Activated CD8-positive, alpha-beta memory T cell treated with anti-CD3 and anti-CD28 coated beads for 1 hour (primary cell): Measurements from ENCODE around the gene CYP11A1.

ENCODE experiments used
- DNase-seq, 2 donors: peaks; one replicate each; pipeline ENCODE4 v3.0.0-alpha.2; 2020; ENCODE audit warnings: low read depth in 1 of 2; ENCODE audit errors: extremely low read depth in 1 of 2

CYP11A1 gene

GRCh38 chr15:74389241-74390048 is 22.0 kb upstream of the CYP11A1 start:
- no peak for DNase-seq

GRCh38 chr15:74388363-74388951 is 21.0 kb upstream of the CYP11A1 start:
- DNase-seq = no peak

GRCh38 chr15:74387621-74388362 is 20.3 kb upstream of the CYP11A1 start:
- DNase-seq = no peak

GRCh38 chr15:74387141-74387541 is 19.7 kb upstream of the CYP11A1 start:
- DNase-seq = no peak

GRCh38 chr15:74386496-74387140 is 19.2 kb upstream of the CYP11A1 start:
- DNase-seq = no peak

GRCh38 chr15:74385733-74386132 is 18.3 kb upstream of the CYP11A1 start:
- no peak for DNase-seq

GRCh38 chr15:74384881-74385643 is 17.6 kb upstream of the CYP11A1 start:
- DNase-seq = no peak

GRCh38 chr15:74384566-74384880 is 17.1 kb upstream of the CYP11A1 start:
- no peak for DNase-seq

- DNase-seq = peak in 1 of 2 donors; percentile 44
Observed at GRCh38 chr15:74383695-74384565, 16.5 kb upstream of the CYP11A1 start.

- DNase-seq = no peak
Observed at GRCh38 chr15:74383286-74383685, 15.8 kb upstream of the CYP11A1 start.

GRCh38 chr15:74382004-74382816 is 14.8 kb upstream of the CYP11A1 start:
- peak in 1 of 2 donors; percentile 68 for DNase-seq

GRCh38 chr15:74381481-74381880 is 14.0 kb upstream of the CYP11A1 start:
- no peak for DNase-seq

GRCh38 chr15:74381190-74381453 is 13.7 kb upstream of the CYP11A1 start:
- DNase-seq = no peak

- no peak for DNase-seq
Observed at GRCh38 chr15:74380361-74381189, 13.1 kb upstream of the CYP11A1 start.

GRCh38 chr15:74378848-74379247 is 11.4 kb upstream of the CYP11A1 start:
- no peak for DNase-seq

- no peak for DNase-seq
Observed at GRCh38 chr15:74377831-74378766, 10.7 kb upstream of the CYP11A1 start.
